ENCODE measurements around the gene ZNF292.
"Not testable (repeated sequence)": the region's sequence is repeated elsewhere in the genome, so short reads cannot be mapped to it uniquely, and the experiment has no call there.

The ZNF292 gene

GRCh38 chr6:87237804-87238203 lies 82.4 kb downstream of the ZNF292 start:
- TF ChIP-seq CTCF (IDR thresholded peaks at IDR 0.05) (peak; percentile 73), ZFX (IDR thresholded peaks at IDR 0.05; ENCODE audit: borderline replicate concordance) (no peak)
- H3K27ac ChIP-seq: no peak overlapping the region

GRCh38 chr6:87239098-87239635 lies 83.8 kb downstream of the ZNF292 start:
- not testable (repeated sequence) for H3K27ac ChIP-seq

GRCh38 chr6:87241304-87241703 lies 85.9 kb downstream of the ZNF292 start:
- no peak overlapping the region for H3K27ac ChIP-seq
- no peak for TF ChIP-seq CTCF (IDR thresholded peaks at IDR 0.05)
- no peak for TF ChIP-seq ZFX (IDR thresholded peaks at IDR 0.05; ENCODE audit: borderline replicate concordance)

GRCh38 chr6:87242311-87242710 lies 86.9 kb downstream of the ZNF292 start:
- TF ChIP-seq ZFX (IDR thresholded peaks at IDR 0.05; ENCODE audit: borderline replicate concordance) (no peak), CTCF (IDR thresholded peaks at IDR 0.05) (no peak)
- H3K27ac ChIP-seq: no peak overlapping the region

GRCh38 chr6:87243812-87244211 lies 88.4 kb downstream of the ZNF292 start:
- H3K27ac ChIP-seq: no peak overlapping the region

GRCh38 chr6:87244380-87244779 lies 89.0 kb downstream of the ZNF292 start:
- TF ChIP-seq ZFX (IDR thresholded peaks at IDR 0.05; ENCODE audit: borderline replicate concordance) (no peak), CTCF (IDR thresholded peaks at IDR 0.05) (no peak)
- H3K27ac ChIP-seq: no peak overlapping the region

More at GRCh38 chr6:87243812-87244211, 88.4 kb downstream of the ZNF292 start:
- TF ChIP-seq CTCF (IDR thresholded peaks at IDR 0.05) (no peak), ZFX (IDR thresholded peaks at IDR 0.05; ENCODE audit: borderline replicate concordance) (no peak)

GRCh38 chr6:87250019-87250418 lies 94.7 kb downstream of the ZNF292 start:
- no peak overlapping the region for H3K27ac ChIP-seq
- TF ChIP-seq CTCF (IDR thresholded peaks at IDR 0.05) (no peak), ZFX (IDR thresholded peaks at IDR 0.05; ENCODE audit: borderline replicate concordance) (no peak)

- TF ChIP-seq ZFX (IDR thresholded peaks at IDR 0.05; ENCODE audit: borderline replicate concordance): no peak
- TF ChIP-seq CTCF (IDR thresholded peaks at IDR 0.05): no peak
Measured at GRCh38 chr6:87251225-87251624, 95.9 kb downstream of the ZNF292 start.

More at GRCh38 chr6:87251225-87251624, 95.9 kb downstream of the ZNF292 start:
- H3K27ac ChIP-seq: no peak overlapping the region
